CD4-positive, alpha-beta T cell (primary cell): ENCODE results near the gene POLR3E. TPM values are rescaled to one million over a fixed set of nuclear protein-coding genes. Genes with fewer than 3 reads are reported as not detected.

Experiments used
- ATAC-seq: fragments of 200-7000 bp; cut with Tn5 transposase; one replicate; pipeline ENCODE4 v1.10.0; 2022; ENCODE audit warnings: mild to moderate bottlenecking; ENCODE audit not compliant: poor library complexity
- CTCF ChIA-PET: fragments of 350-600 bp; sonication (Branson Sonifier 250); formaldehyde crosslinking; loops from one replicate; lab custom pipeline; 2021; ENCODE audit warnings: antibody characterized with exemption, inconsistent platforms; lab: Charles Lee
- POLR2A ChIA-PET: fragments of 350-600 bp; sonication (Branson Sonifier 250); formaldehyde crosslinking; loops from one replicate; lab custom pipeline; 2021; ENCODE audit warnings: antibody characterized with exemption, inconsistent platforms; lab: Charles Lee
- DNase-seq, 14 experiments: peaks; one replicate each; pipeline ENCODE4 v3.0.0-alpha.2; 2013 to 2020; ENCODE audit warnings: mixed read lengths in 2 of 14
- H3K27ac ChIP-seq, 2 donors: one replicate each; pipeline versions ENCODE4 v1.5.1 to v1.7.0; 2013; ENCODE audit warnings: low read length in 2 of 2, low read depth in 1 of 2, mild to moderate bottlenecking in 1 of 2
- H3K27me3 ChIP-seq, 2 experiments: 1 replicate in 1 of 2; 2 replicates in 1 of 2; pipeline versions ENCODE4 v1.6.1 to v1.7.0; 2013; ENCODE audit warnings: low read length in 2 of 2, control low read depth in 1 of 2, mild to moderate bottlenecking in 1 of 2, moderate library complexity in 1 of 2; ENCODE audit not compliant: insufficient read depth in 2 of 2, control insufficient read depth in 1 of 2
- H3K36me3 ChIP-seq: one replicate; pipeline ENCODE4 v1.6.1; 2013; ENCODE audit warnings: low read length, control low read depth; ENCODE audit not compliant: insufficient read depth
- H3K4me1 ChIP-seq: one replicate; pipeline ENCODE4 v1.6.1; 2013; ENCODE audit warnings: low read length, control low read depth; ENCODE audit not compliant: insufficient read depth
- H3K4me3 ChIP-seq: one replicate; pipeline ENCODE4 v1.5.1; 2013; ENCODE audit warnings: mild to moderate bottlenecking, low read length, moderate library complexity
- H3K9me3 ChIP-seq, 2 experiments: 1 replicate in 1 of 2; 2 replicates in 1 of 2; pipeline versions ENCODE4 v1.6.1 to v1.7.0; 2013; ENCODE audit warnings: low read length in 2 of 2, mild to moderate bottlenecking in 2 of 2, control low read depth in 1 of 2, moderate library complexity in 1 of 2; ENCODE audit not compliant: control insufficient read depth in 1 of 2, insufficient read depth in 1 of 2
- H3K27ac Mint-ChIP-seq: one replicate; pipeline ENCODE4 v1.8.0; 2020; ENCODE audit warnings: mixed read lengths
- H3K27me3 Mint-ChIP-seq: one replicate; pipeline ENCODE4 v1.8.0; 2021; ENCODE audit warnings: mixed read lengths
- H3K36me3 Mint-ChIP-seq: one replicate; pipeline ENCODE4 v1.8.0; 2021; ENCODE audit warnings: low read depth, mixed read lengths
- H3K4me1 Mint-ChIP-seq: one replicate; pipeline ENCODE4 v1.8.0; 2021; ENCODE audit warnings: low read depth, mixed read lengths
- H3K4me3 Mint-ChIP-seq: one replicate; pipeline ENCODE4 v1.8.0; 2020; ENCODE audit warnings: mild to moderate bottlenecking, mixed read lengths
- H3K9me3 Mint-ChIP-seq: one replicate; pipeline ENCODE4 v1.8.0; 2020; ENCODE audit warnings: mixed read lengths
- intact Hi-C, 2 experiments: fragments of 100-400 bp; cut with DNase I in 1 of 2; cut with micrococcal nuclease in 1 of 2; formaldehyde crosslinking; loops; one replicate each; pipeline versions ENCODE4 v1.15.1 to v1.9.0; 2023 to 2025; cut with DNase I, micrococcal nuclease
- total RNA-seq, 174 experiments: library from RNA in 2 of 174; stranded (reverse) in 2 of 174; gene quantifications; one replicate each; pipeline ENCODE4 v1.2.3 and lab custom pipeline; 2021 to 2026
- TF ChIP-seq, protein P1 (sequence below): fragments of 200-600 bp; IDR thresholded peaks from one replicate; pipeline ENCODE4 v1.8.0; 2022; ENCODE audit warnings: antibody characterized with exemption, mild to moderate bottlenecking

The POLR3E gene
- total RNA-seq, 2 experiments from 2014 or later: 239 to 242 TPM

DNA sequence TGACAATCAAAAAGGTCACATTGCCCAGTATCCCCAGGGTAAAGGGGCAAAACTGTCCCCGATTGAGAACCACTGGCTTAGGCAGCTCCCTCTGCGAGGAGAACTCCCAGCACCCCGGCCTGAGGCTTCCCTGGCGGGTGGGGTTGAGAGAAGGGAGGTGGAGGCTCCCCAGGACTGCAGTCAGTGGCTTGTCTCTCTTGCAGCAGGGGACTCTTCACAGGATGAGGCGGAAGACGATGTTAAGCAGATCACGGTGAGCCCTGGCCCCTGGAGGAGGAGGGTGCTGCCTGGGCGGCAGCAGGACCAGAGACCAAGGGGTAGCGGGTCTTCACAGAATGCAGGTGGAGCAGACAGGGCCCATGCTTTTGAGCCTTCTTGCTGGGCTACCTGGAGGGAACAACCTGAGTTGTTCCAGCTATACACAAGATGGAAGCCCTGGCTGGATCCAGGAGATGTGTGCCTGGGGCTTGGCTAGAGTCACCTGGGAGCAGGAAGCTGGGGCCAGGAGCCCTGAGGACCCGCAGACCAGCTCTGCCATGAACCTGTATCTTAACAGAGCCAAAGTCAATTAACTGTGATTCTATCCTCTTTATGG lies 16.8 kb downstream of the POLR3E start:
- ATAC-seq (no peak), DNase-seq (no peak)
- TF ChIP-seq, protein P1, sequence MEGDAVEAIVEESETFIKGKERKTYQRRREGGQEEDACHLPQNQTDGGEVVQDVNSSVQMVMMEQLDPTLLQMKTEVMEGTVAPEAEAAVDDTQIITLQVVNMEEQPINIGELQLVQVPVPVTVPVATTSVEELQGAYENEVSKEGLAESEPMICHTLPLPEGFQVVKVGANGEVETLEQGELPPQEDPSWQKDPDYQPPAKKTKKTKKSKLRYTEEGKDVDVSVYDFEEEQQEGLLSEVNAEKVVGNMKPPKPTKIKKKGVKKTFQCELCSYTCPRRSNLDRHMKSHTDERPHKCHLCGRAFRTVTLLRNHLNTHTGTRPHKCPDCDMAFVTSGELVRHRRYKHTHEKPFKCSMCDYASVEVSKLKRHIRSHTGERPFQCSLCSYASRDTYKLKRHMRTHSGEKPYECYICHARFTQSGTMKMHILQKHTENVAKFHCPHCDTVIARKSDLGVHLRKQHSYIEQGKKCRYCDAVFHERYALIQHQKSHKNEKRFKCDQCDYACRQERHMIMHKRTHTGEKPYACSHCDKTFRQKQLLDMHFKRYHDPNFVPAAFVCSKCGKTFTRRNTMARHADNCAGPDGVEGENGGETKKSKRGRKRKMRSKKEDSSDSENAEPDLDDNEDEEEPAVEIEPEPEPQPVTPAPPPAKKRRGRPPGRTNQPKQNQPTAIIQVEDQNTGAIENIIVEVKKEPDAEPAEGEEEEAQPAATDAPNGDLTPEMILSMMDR: no peak
- no peak overlapping the region for H3K27ac ChIP-seq
- H3K4me3 ChIP-seq: no peak overlapping the region
- no peaks in the 10 kb centered on the region for H3K27me3 Mint-ChIP-seq
- no peaks in the 10 kb centered on the region for H3K9me3 Mint-ChIP-seq
- no peaks in the 10 kb centered on the region for H3K27me3 ChIP-seq
- H3K27ac Mint-ChIP-seq: peak overlapping the region; percentile 46
- no peak overlapping the region for H3K4me3 Mint-ChIP-seq
- H3K36me3 ChIP-seq: peaks cover 89% of the 10 kb centered on the region
- ChIA-PET CTCF (interaction anchor here (0.6 kb wide), 1 partner anchor 122 kb away, joined by 4 read pairs; no protein-coding TSS in a partner anchor), POLR2A (no interaction called here)
- H3K4me1 Mint-ChIP-seq: no peaks in the 10 kb centered on the region
- H3K36me3 Mint-ChIP-seq: peaks cover 85% of the 10 kb centered on the region
- H3K9me3 ChIP-seq: no peaks in the 10 kb centered on the region
- H3K4me1 ChIP-seq: no peaks in the 10 kb centered on the region
- intact Hi-C loops: no loop called here

DNA sequence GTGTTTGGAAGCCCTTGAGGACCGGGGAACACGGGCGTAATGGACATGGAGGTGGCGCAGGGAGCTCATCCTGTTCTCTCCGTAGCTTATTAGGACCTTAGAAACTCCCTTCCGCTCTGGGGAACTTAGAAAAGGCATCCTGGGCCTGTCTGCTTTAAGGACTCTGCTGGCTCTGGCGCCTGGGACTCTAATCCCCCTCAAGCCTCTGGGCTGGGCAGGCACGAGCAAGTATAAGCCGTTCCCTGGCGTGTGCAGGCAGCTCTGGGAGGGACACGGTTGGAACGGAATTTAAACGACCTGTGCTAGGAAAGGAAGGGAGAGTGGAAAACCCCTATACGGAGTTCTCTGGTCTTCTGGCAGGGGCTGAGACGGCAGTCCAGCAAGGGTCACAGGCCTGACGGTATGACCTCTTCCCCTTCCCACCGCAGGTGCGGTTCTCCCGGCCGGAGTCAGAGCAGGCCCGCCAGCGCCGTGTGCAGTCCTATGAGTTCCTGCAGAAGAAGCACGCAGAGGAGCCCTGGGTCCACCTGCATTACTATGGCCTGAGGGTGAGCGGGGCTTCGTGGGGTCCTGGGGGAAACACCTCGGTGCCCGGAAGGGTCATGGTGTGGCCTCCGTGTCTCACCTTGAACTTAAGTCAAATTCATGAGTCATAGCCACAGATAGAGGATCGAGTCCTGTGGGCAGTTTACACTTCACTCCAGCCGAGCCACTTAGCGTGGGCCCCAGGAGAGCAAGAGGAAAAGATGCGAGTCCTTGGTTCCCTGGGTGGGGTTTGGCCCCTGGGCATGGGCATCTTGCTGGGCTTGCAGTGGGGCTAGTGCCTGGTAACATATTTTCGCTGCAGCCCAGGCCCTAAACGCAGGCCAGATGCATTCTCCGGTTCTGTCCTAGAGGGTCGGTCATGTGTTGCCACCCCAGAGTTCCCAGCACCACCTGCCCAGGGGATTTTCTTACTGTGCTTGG lies 17.7 kb downstream of the POLR3E start:
- H3K4me1 ChIP-seq: no peaks in the 10 kb centered on the region
- POLR2A ChIA-PET: no interaction called here
- H3K27ac ChIP-seq: no peak overlapping the region
- CTCF ChIA-PET: no interaction called here
- TF ChIP-seq, protein P1: no peak
- H3K36me3 Mint-ChIP-seq: peaks cover 85% of the 10 kb centered on the region
- H3K4me3 Mint-ChIP-seq: no peak overlapping the region
- no peak overlapping the region for H3K4me3 ChIP-seq
- no peaks in the 10 kb centered on the region for H3K9me3 ChIP-seq
- intact Hi-C loops: no loop called here
- ATAC-seq: no peak
- DNase-seq: no peak
- no peaks in the 10 kb centered on the region for H3K9me3 Mint-ChIP-seq
- H3K4me1 Mint-ChIP-seq: no peaks in the 10 kb centered on the region
- H3K27me3 Mint-ChIP-seq: no peaks in the 10 kb centered on the region
- H3K27ac Mint-ChIP-seq: peak overlapping the region; percentile 46
- peaks cover 86% of the 10 kb centered on the region for H3K36me3 ChIP-seq
- no peaks in the 10 kb centered on the region for H3K27me3 ChIP-seq

DNA sequence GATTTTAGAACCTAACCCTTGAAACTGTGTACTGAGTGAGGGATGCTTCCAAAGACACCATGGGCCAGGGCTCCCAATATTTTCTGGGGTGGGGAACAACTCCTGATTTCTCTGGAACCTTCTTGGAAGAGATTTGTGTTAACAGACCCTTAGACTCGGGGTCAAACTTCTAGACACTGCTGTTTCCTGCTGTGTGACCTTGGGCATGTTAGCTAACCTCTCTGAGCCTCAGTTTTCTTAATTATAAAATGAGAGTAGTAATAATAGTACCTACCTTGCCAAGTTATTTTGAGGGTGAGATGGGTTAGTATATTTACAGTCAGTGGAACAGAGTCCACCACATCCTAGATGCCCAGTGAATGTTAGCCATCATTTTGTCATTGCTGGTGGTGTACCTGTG lies 18.8 kb downstream of the POLR3E start:
- Mint-ChIP-seq H3K27me3 (no peaks in the 10 kb centered on the region), H3K36me3 (peaks cover 91% of the 10 kb centered on the region), H3K27ac (no peak overlapping the region), H3K4me3 (no peak overlapping the region), H3K4me1 (peaks cover 6% of the 10 kb centered on the region), H3K9me3 (no peaks in the 10 kb centered on the region)
- no peak overlapping the region for H3K4me3 ChIP-seq
- ChIA-PET POLR2A (no interaction called here), CTCF (interaction anchor here (0.6 kb wide), 1 partner anchor 33 kb away, joined by 3 read pairs; no protein-coding TSS in a partner anchor)
- H3K9me3 ChIP-seq: no peaks in the 10 kb centered on the region
- TF ChIP-seq, protein P1: no peak
- H3K27me3 ChIP-seq: no peaks in the 10 kb centered on the region
- peaks cover 91% of the 10 kb centered on the region for H3K36me3 ChIP-seq
- DNase-seq: no peak
- intact Hi-C loops: no loop called here
- no peak for ATAC-seq
- H3K27ac ChIP-seq: no peak overlapping the region
- no peaks in the 10 kb centered on the region for H3K4me1 ChIP-seq
